ENCODE results near the gene RNU2-1.

- TF ChIP-seq POLR2AphosphoS5 (IDR thresholded peaks at IDR 0.05; ENCODE audit: low read depth, low read length), result 0 out of 2 replicates have a peak, but pooled peaks have one; percentile 22
- TF ChIP-seq ZUFSP (CRISPR knock-in tag; IDR thresholded peaks at IDR 0.05; ENCODE audit: borderline replicate concordance), result no peak
- TF ChIP-seq ETS1 (CRISPR knock-in tag; IDR thresholded peaks at IDR 0.05), result no peak
- no peak for TF ChIP-seq KIAA2018 (CRISPR knock-in tag; IDR thresholded peaks at IDR 0.05; ENCODE audit: borderline replicate concordance)
- no peak for TF ChIP-seq E2F2 (CRISPR knock-in tag; IDR thresholded peaks at IDR 0.05; ENCODE audit: borderline replicate concordance)
These were observed 18.4 kb downstream of the RNU2-1 start for GRCh38 chr17:43215341-43215740.
